Measurements from ENCODE around the gene NHLRC1. TPM values are rescaled to one million over a fixed set of nuclear protein-coding genes. Genes with fewer than 3 reads are reported as not detected.

NHLRC1 gene
- total and polyA plus RNA-seq, 7 donors: 0.84 to 3.2 (median 2.2) TPM

- intact Hi-C loops (cut with DNase I): no loop called here
- Histone ChIP-seq H3K27ac (no peak overlapping the region), H3K4me3 (no peak overlapping the region), H3K36me3 (ENCODE audit: insufficient read depth in 1 of 2, low read depth in 1 of 2) (no peaks in the 10 kb centered on the region), H3K27me3 (ENCODE audit: insufficient read depth in 3 of 3, low read length in 2 of 3) (no peaks in the 10 kb centered on the region), H3K9me3 (no peaks in the 10 kb centered on the region), H3K4me1 (peaks cover 4% of the 10 kb centered on the region)
- 88 to 92% (median 89%) methylated on average over 2 of the region's 2 CpGs for WGBS, 3 donors
- TF ChIP-seq, protein P1, sequence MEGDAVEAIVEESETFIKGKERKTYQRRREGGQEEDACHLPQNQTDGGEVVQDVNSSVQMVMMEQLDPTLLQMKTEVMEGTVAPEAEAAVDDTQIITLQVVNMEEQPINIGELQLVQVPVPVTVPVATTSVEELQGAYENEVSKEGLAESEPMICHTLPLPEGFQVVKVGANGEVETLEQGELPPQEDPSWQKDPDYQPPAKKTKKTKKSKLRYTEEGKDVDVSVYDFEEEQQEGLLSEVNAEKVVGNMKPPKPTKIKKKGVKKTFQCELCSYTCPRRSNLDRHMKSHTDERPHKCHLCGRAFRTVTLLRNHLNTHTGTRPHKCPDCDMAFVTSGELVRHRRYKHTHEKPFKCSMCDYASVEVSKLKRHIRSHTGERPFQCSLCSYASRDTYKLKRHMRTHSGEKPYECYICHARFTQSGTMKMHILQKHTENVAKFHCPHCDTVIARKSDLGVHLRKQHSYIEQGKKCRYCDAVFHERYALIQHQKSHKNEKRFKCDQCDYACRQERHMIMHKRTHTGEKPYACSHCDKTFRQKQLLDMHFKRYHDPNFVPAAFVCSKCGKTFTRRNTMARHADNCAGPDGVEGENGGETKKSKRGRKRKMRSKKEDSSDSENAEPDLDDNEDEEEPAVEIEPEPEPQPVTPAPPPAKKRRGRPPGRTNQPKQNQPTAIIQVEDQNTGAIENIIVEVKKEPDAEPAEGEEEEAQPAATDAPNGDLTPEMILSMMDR (IDR thresholded peaks at IDR 0.05): no peak
- no peak for ATAC-seq
- no peak for DNase-seq
Observed at GRCh38 chr6:18099511-18099910, 23.0 kb downstream of the NHLRC1 start.

GRCh38 chr6:18096423-18096822 is 26.1 kb downstream of the NHLRC1 start:
- 84 to 89% (median 89%) methylated on average over 3 of the region's 3 CpGs for WGBS, 3 donors
- ATAC-seq (no peak), DNase-seq (no peak)
- intact Hi-C loops (cut with DNase I): no loop called here
- TF ChIP-seq, protein P1 (IDR thresholded peaks at IDR 0.05): no peak
- Histone ChIP-seq H3K27ac (no peak overlapping the region), H3K9me3 (no peaks in the 10 kb centered on the region), H3K4me3 (no peak overlapping the region), H3K36me3 (ENCODE audit: insufficient read depth in 1 of 2, low read depth in 1 of 2) (no peaks in the 10 kb centered on the region), H3K4me1 (no peaks in the 10 kb centered on the region), H3K27me3 (ENCODE audit: insufficient read depth in 3 of 3, low read length in 2 of 3) (no peaks in the 10 kb centered on the region)

GRCh38 chr6:18091382-18091781 is 31.1 kb downstream of the NHLRC1 start:
- Histone ChIP-seq H3K4me1 (no peaks in the 10 kb centered on the region), H3K36me3 (ENCODE audit: insufficient read depth in 1 of 2, low read depth in 1 of 2) (no peaks in the 10 kb centered on the region), H3K4me3 (no peak overlapping the region), H3K27me3 (ENCODE audit: insufficient read depth in 3 of 3, low read length in 2 of 3) (no peaks in the 10 kb centered on the region), H3K9me3 (no peaks in the 10 kb centered on the region), H3K27ac (no peak overlapping the region)
- WGBS, 3 donors: 81 to 95% (median 84%) methylated on average over 1 of the region's 1 CpG
- intact Hi-C loops (cut with DNase I): no loop called here
- ATAC-seq (no peak), DNase-seq (no peak)
- TF ChIP-seq, protein P1 (IDR thresholded peaks at IDR 0.05): no peak

DNA sequence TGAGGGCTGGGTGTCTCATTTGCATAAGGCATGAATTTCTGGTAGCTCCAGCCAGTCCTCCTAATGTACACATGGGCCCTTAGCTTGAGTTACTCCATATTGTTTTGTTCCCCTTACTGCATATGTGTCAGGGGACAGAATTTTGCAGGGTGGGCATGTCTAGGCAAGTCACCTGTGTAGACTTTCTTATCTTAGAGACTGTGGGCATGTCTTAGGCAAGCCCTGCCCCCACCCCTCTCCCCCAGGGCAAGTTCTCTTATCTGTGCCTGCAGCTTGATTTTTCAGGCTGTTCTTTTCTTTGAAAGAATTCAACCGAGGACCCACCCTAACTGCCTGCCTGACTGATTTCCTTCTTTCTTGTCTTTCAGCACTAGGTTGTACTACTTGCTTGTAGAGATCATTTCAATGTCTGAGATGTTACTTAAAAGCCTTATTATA is 32.1 kb downstream of the NHLRC1 start:
- Histone ChIP-seq H3K9me3 (no peaks in the 10 kb centered on the region), H3K4me3 (no peak overlapping the region), H3K36me3 (ENCODE audit: insufficient read depth in 1 of 2, low read depth in 1 of 2) (no peaks in the 10 kb centered on the region), H3K4me1 (no peaks in the 10 kb centered on the region), H3K27ac (no peak overlapping the region), H3K27me3 (ENCODE audit: insufficient read depth in 3 of 3, low read length in 2 of 3) (no peaks in the 10 kb centered on the region)
- no peak for DNase-seq
- WGBS, 3 donors: 87 to 94% (median 91%) methylated on average over 1 of the region's 1 CpG
- intact Hi-C loops (cut with DNase I): no loop called here
- TF ChIP-seq, protein P1 (IDR thresholded peaks at IDR 0.05): no peak
- no peak for ATAC-seq
